ENCODE data around the gene ACTR3.
"Not testable (repeated sequence)": the region's sequence is repeated elsewhere in the genome, so short reads cannot be mapped to it uniquely, and the experiment has no call there.

ACTR3 gene

DNA sequence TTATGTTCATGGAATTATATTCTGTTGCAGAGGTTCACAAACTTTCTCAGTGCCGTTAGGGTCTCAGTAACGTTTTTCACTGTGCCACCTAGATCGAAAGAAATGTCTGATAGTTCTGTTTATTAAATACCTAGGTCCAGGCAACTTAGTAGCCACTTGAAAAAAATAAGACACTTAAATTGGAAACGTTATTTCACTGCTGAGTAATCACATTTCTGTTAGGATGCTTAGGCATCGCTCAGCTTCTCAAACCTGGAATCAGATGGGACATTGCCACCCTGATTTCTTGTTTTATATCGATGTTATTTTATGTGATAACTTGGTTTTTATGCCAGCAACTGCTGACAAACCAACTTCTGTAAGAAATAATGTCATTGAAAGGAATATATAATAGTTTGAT lies 36.0 kb downstream of the ACTR3 start:
- no peak for TF ChIP-seq CTCF (conservative IDR thresholded peaks at IDR 0.05; ENCODE audit: control insufficient read depth, insufficient read depth, low read depth, low read length)
- DNase-seq (ENCODE audit: low read depth) = no peak
- no peak overlapping the region for H3K4me3 ChIP-seq (ENCODE audit: control insufficient read depth, low read depth, low read length)

DNA sequence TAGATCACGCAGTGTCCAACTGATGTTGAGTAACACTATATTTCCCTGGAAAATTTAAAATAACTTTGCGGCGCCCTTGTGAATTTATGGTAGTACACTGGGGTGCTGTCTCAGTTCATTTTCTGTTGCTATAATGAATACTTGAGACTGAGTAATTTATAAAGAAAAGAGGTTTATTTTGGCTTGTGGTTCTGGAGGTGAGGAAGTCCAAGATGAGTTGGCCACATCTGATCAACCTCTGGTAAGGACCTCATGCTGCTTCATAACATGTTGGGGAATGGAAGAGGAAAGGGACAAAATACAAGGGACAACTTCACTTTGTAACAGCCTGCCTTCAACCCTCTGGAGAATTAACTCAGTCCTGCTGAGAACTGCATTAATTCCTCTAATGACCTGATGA lies 36.4 kb downstream of the ACTR3 start:
- no peak for TF ChIP-seq CTCF (conservative IDR thresholded peaks at IDR 0.05; ENCODE audit: control insufficient read depth, insufficient read depth, low read depth, low read length)
- DNase-seq (ENCODE audit: low read depth) = no peak
- no peak overlapping the region for H3K4me3 ChIP-seq (ENCODE audit: control insufficient read depth, low read depth, low read length)

DNA sequence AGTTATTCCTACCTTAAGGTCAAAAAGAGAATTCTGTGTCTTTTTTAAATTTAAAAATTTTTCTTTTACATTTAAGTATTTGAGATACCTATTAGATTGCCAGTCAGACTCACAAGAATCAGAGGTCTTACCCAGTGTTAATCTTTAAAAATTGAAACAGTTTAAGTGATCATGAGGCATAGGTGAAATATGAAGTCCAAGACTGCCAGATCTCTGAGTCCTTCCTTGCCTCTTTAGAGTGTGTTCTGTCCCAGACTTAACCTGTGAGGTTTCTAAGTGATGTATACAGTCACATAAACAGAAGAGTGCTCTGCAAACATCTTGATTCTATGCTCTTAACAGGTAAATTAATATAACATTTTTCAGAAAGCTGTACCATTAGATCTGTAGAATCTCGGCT lies 40.6 kb downstream of the ACTR3 start:
- no peak overlapping the region for H3K4me3 ChIP-seq (ENCODE audit: control insufficient read depth, low read depth, low read length)
- no peak for TF ChIP-seq CTCF (conservative IDR thresholded peaks at IDR 0.05; ENCODE audit: control insufficient read depth, insufficient read depth, low read depth, low read length)

GRCh38 chr2:113937501-113937900 lies 47.6 kb downstream of the ACTR3 start:
- no peak overlapping the region for H3K4me3 ChIP-seq (ENCODE audit: control insufficient read depth, low read depth, low read length)
- DNase-seq (ENCODE audit: low read depth) = no peak
- no peak for TF ChIP-seq CTCF (conservative IDR thresholded peaks at IDR 0.05; ENCODE audit: control insufficient read depth, insufficient read depth, low read depth, low read length)

More for the DNA sequence above, 40.6 kb downstream of the ACTR3 start:
- DNase-seq (ENCODE audit: low read depth) = no peak

DNA sequence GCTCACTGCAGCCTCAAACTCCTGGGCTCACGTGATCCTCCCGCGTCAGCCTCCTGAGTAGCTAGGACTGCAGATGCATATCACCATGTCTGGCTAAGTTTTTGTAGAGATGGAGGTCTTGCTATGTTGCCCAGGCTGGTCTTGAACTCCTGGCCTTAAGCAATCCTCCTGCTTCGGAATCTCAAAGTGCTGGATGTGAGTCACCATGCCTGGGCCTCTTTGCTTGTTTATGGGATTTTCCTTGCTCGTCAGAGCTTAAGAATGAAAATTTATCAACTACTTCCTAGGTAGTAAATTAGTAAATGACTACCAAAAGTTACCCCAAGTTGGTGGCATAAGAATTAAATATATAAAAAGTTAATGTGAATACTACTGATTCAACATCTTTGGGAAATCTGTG lies 51.0 kb downstream of the ACTR3 start:
- TF ChIP-seq CTCF (conservative IDR thresholded peaks at IDR 0.05; ENCODE audit: control insufficient read depth, insufficient read depth, low read depth, low read length) = no peak
- no peak overlapping the region for H3K4me3 ChIP-seq (ENCODE audit: control insufficient read depth, low read depth, low read length)
- no peak for DNase-seq (ENCODE audit: low read depth)

GRCh38 chr2:113945784-113946183 lies 55.9 kb downstream of the ACTR3 start:
- not testable (repeated sequence) for DNase-seq (ENCODE audit: low read depth); H3K4me3 ChIP-seq (ENCODE audit: control insufficient read depth, low read depth, low read length)

- DNase-seq (ENCODE audit: low read depth); H3K4me3 ChIP-seq (ENCODE audit: control insufficient read depth, low read depth, low read length): not testable (repeated sequence)
Measured at GRCh38 chr2:113950906-113951305, 61.0 kb downstream of the ACTR3 start.

GRCh38 chr2:113961000-113961399 lies 71.1 kb downstream of the ACTR3 start:
- H3K4me3 ChIP-seq (ENCODE audit: control insufficient read depth, low read depth, low read length) = no peak overlapping the region
- DNase-seq (ENCODE audit: low read depth) = no peak
- no peak for TF ChIP-seq CTCF (conservative IDR thresholded peaks at IDR 0.05; ENCODE audit: control insufficient read depth, insufficient read depth, low read depth, low read length)
